ENCODE results near the gene ADAM15.

ADAM15 gene

GRCh38 chr1:155050560-155051341 is at the start of gene ADAM15:
TSS of gene ADAM15 (plus strand) at chr1:155051316. CDS start at chr1:155051387, 71 bp downstream.
- peak; percentile 19 for DNase-seq (ENCODE audit: extremely low read depth, low read depth)
- TF ChIP-seq, protein P1, sequence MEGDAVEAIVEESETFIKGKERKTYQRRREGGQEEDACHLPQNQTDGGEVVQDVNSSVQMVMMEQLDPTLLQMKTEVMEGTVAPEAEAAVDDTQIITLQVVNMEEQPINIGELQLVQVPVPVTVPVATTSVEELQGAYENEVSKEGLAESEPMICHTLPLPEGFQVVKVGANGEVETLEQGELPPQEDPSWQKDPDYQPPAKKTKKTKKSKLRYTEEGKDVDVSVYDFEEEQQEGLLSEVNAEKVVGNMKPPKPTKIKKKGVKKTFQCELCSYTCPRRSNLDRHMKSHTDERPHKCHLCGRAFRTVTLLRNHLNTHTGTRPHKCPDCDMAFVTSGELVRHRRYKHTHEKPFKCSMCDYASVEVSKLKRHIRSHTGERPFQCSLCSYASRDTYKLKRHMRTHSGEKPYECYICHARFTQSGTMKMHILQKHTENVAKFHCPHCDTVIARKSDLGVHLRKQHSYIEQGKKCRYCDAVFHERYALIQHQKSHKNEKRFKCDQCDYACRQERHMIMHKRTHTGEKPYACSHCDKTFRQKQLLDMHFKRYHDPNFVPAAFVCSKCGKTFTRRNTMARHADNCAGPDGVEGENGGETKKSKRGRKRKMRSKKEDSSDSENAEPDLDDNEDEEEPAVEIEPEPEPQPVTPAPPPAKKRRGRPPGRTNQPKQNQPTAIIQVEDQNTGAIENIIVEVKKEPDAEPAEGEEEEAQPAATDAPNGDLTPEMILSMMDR (IDR thresholded peaks at IDR 0.05; ENCODE audit: low read depth, low read length), result peak; percentile 89

- TF ChIP-seq, protein P1 (IDR thresholded peaks at IDR 0.05; ENCODE audit: low read depth, low read length), result no peak
- no peak for DNase-seq (ENCODE audit: extremely low read depth, low read depth)
Measured at GRCh38 chr1:155001425-155001674, 49.8 kb upstream of the ADAM15 start.

DNA sequence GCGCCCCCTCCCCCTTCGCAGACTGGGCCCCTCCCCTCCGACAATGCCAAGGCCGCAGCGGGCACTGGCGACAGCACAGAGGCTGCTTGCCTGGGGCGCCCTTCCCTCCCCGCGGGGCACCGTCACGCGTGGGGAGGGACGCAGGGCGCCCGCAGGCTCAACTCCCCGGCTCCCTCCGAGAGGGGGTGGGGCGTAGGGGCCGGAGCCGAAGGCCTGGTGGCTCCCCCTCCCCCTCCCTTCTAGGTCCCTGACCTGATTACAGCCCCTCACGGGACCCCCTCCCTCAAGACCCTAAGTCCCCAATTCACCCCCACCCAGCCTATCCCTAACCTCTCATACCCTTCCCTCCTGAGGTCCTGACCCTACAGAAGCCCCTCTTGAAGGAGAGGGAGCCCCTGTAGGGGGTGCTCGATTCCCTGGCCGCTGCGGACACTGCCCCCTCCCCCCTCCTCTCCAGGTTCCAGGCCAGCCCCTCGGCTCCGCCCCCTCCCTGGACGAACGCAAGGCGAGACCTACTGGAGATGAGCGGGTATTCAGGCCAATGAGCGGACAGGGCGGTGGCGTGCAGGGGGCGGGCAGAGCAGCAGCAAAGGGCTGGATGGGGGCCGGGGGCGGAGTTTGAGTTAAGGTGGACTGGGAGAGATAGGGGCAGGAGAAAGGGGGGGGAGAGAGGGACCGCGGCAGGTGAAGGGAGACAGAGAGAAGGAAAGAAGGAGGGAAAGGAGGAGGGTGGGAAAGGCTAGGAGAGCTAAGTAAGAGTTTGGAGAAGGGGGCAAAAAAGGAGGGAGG is 49.2 kb upstream of the ADAM15 start:
- TF ChIP-seq, protein P1 (IDR thresholded peaks at IDR 0.05; ENCODE audit: low read depth, low read length), result peak; percentile 65
- peak; percentile 98 for DNase-seq (ENCODE audit: extremely low read depth, low read depth)

DNA sequence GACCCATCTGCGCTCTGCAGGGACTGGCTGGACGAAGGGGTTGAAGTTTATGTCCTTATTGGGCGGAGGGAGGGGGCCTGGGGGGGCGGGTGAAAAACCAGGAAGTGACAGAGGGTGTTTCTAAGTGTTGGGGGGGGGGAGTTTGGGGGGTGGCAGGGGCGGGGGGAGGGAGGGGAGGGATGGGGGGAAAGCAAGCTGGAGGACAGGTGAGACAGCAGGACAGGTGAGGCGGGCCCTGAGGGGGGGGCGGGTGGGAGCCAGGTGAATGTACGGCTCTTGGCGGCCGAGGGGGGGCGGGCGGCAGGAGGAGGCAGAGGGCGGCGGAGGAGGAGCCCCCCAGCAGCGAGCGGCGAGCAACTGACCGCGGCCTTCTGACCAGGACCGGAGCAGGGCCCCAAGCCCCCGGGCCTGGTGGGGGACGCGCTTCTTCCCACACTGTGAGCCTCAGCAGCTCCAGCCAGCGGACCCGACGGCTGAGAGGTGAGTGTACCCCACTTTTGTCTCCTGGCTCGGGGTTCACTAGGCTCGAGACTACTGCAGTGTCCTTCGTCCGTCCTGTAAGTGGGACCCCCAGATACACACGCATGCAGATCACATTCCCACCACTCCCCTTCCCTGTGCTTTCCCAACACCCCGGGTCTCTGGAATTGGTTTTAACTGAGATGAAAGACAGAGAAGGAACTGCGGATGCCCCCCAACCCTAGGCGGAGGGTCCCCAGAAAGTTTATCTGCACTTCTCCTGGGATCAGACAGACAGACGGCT is 48.5 kb upstream of the ADAM15 start, which contains the start of gene ZBTB7B:
Gene ZBTB7B, plus strand, starts transcription at position 339 of the 763 bp plus-strand sequence. CDS start 11,859 bp downstream, outside the sequence.
- DNase-seq (ENCODE audit: extremely low read depth, low read depth), result no peak

DNA sequence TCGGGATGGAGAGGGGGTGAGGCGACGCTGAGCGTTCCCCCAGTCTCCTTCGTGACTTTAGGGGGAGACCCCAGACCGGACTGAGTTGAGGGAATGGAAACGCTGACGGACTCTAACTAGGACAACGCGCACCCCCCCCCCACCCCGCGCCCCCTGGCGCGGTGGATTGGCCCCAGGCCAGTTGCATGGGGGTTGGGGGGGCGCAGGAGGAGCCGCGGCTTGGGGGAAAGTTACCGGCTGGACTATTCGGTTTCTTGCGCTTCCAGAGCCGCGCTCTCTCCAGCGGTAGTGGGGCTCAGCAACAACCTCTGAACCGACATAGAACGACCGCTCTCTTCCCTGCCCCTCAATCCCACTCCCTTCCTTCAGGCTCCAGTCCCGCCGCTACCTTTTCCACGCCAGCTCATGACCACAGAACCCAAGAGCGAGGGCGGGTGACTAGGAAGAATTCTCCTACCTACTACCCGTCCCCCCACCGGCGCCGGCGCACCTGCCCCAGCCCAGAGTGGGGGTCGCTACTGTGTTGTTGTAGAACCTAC is 47.8 kb upstream of the ADAM15 start:
- no peak for DNase-seq (ENCODE audit: extremely low read depth, low read depth)
- TF ChIP-seq, protein P1 (IDR thresholded peaks at IDR 0.05; ENCODE audit: low read depth, low read length), result no peak

More for the DNA sequence above, 48.5 kb upstream of the ADAM15 start, which contains the start of gene ZBTB7B:
- TF ChIP-seq, protein P1 (IDR thresholded peaks at IDR 0.05; ENCODE audit: low read depth, low read length), result no peak; the same call in 1 of the 2 replicates

- no peak for DNase-seq (ENCODE audit: extremely low read depth, low read depth)
- TF ChIP-seq, protein P1 (IDR thresholded peaks at IDR 0.05; ENCODE audit: low read depth, low read length), result no peak
Measured at GRCh38 chr1:155003766-155004351, 47.3 kb upstream of the ADAM15 start.
